Right lobe of liver (tissue), 6 donors: ENCODE results near the gene TSEN34. TPM values are rescaled to one million over a fixed set of nuclear protein-coding genes. Genes with fewer than 3 reads are reported as not detected.
A peak's percentile ranks its signal among the peaks of the same experiment; 100 is the strongest.
"Not testable (repeated sequence)": the region's sequence is repeated elsewhere in the genome, so short reads cannot be mapped to it uniquely, and the experiment has no call there.

ENCODE experiments used
- ATAC-seq, 4 donors: fragments of 200-7000 bp; cut with Tn5 transposase; one replicate each; pipeline ENCODE4 v1.9.1; 2020; ENCODE audit warnings: mild to moderate bottlenecking in 4 of 4, moderate library complexity in 4 of 4
- DNase-seq, 3 donors: peaks; one replicate each; pipeline ENCODE4 v3.0.0-alpha.2; 2020
- H3K27ac ChIP-seq, 3 donors: fragments of 200-600 bp; one replicate each; pipeline ENCODE4 v1.8.0; 2022
- H3K27me3 ChIP-seq, 2 donors: fragments of 200-600 bp; one replicate each; pipeline ENCODE4 v1.8.0; 2022
- H3K36me3 ChIP-seq, 4 donors: fragments of 200-600 bp; sonication (generic) in 1 of 4; one replicate each; pipeline versions ENCODE4 v1.5.1 to v1.8.0; 2017 to 2022; ENCODE audit warnings: control low read depth in 1 of 4
- H3K4me1 ChIP-seq, 4 donors: fragments of 200-600 bp; sonication (generic) in 1 of 4; one replicate each; pipeline versions ENCODE4 v1.5.1 to v1.8.0; 2017 to 2022; ENCODE audit warnings: control low read depth in 1 of 4
- H3K4me3 ChIP-seq, 3 donors: fragments of 200-600 bp; one replicate each; pipeline ENCODE4 v1.8.0; 2022
- H3K9me3 ChIP-seq, 4 donors: fragments of 200-600 bp; sonication (generic) in 1 of 4; one replicate each; pipeline versions ENCODE4 v1.5.1 to v1.8.0; 2017 to 2022; ENCODE audit warnings: control low read depth in 1 of 4
- CTCF ChIP-seq, 4 donors: fragments of 200-600 bp in 3 of 4; fragments of 450-650 bp in 1 of 4; IDR thresholded peaks; one replicate each; pipeline versions ENCODE4 v1.5.1 to v1.8.0; 2016 to 2022; ENCODE audit warnings: antibody characterized with exemption in 4 of 4, mild to moderate bottlenecking in 2 of 4
- POLR2A ChIP-seq: fragments of 450-650 bp; IDR thresholded peaks from one replicate; pipeline ENCODE4 v1.6.1; 2017; ENCODE audit warnings: antibody characterized with exemption, mild to moderate bottlenecking
- WGBS: methylation state at CpG from one replicate; pipeline ENCODE4 v1.1.6; 2018; ENCODE audit warnings: low coverage, low lambda C conversion rate; ENCODE audit not compliant: insufficient coverage; ENCODE audit errors: missing lambda C conversion rate; 5-methylcytosine and 5-hydroxymethylcytosine counted together
- intact Hi-C, 2 donors: fragments of 100-400 bp; cut with DNase I; formaldehyde crosslinking; loops; one replicate each; pipeline versions ENCODE4 v1.11.2 to v1.14.1; 2022
- total RNA-seq, 6 experiments: library from RNA; depleted of rRNA in 2 of 6; stranded (reverse); fragments of >200 nt in 2 of 6; fragmentation: NEBNext Ultra II Directional in 3 of 6; extraction: Animal tissue kit (Norgen Biotek cat#: 25700) in 3 of 6; gene quantifications; one replicate each; pipeline versions ENCODE4 v1.1.0 to v1.2.4, GENCODE V29; 2016 to 2023
- donor health status: DM: no; HTN: yes; CAD: no.
- donor health status: DM: no; HTN: no; CAD: no.
- donor health status: DM: no; HTN: no; CAD: no.
- donor health status: DM: no; HTN: yes; CAD: no.
- donor health status: DM: no; HTN: yes; CAD: no.

TSEN34 gene
- total RNA-seq, 6 experiments from 2014 or later = 11.8 to 31.9 (median 17.9) TPM

DNA sequence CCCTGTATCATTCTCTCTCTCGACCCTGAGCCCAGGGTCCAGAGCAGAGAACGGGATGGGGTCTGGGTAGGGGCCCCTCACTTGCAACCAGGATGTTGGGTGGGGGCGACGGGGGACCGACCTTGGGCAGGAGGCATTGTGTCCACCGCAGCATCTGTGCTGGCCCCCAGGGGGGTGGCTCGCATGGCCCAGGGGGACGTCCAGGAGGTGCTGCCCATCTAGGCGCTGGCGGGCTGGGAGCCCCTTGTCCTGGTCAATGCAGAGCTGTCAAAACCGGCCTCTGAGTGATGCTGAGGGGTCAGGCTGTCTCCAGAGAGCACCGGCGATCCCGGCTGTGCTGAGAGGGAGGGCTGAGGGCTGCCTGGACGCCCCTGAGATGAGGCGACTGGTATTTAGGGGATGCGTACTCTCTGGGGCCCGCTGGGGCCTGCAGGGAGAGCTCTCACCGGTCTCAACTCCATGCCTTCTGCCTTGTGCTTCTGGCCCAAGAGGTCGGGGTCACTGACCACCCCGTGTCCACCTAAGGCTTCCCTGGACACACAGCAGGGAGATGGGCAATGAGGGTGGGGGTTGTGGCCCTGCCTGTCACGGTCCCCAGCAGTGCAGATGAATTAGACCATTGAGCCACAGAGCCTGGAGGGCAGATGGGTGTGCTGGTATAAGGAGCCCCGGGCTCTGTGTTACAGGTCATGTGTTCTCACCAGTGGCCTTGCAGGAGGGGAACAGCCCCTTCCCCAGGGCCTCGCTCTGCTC is 18.1 kb downstream of the TSEN34 start:
- peak; percentile 45 to 65 (median 65) for DNase-seq
- intact Hi-C loops = no loop called here

DNA sequence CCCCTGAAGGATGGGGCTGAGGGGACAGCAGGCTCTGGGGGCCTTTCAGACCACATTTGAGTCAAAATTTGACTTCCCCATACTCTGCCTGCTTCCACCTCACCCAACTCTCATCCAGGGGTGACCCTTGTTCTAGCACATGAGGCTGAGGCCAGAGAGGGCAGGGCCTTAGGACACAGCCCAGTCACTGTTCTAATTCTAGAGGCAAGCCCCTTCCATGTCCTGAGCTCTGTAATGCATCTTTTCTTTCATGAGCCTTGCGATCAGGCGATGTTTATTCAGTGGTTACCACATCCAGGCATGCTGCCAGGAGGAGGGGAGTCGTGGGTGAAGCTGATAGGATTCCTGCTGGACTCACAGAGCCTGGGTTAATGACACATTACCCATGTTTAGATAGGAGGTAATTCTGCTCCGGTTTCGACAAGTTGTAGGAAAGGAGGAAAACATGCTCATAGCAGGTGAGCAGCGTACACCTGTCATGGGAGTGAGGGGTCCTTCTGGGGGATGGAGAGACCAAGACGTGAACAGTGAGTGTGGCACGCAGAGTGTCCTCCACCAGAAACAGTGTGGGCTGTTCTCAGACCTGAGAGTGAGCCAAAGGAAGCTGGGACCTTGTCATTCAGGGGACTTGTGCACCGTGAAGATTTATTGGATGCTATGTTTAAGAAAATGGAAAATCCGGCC is 18.8 kb downstream of the TSEN34 start:
- Histone ChIP-seq H3K4me3 (peak overlapping the region; percentile 17 to 53 (median 40)), H3K9me3 (no peaks in the 10 kb centered on the region), H3K36me3 (peaks cover 9 to 30% (median 19%) of the 10 kb centered on the region in 4 donors), H3K27me3 (no peaks in the 10 kb centered on the region), H3K4me1 (peaks cover 0 to 71% (median 34%) of the 10 kb centered on the region in 4 donors), H3K27ac (peak overlapping the region; percentile 86 to 98 (median 91))
- TF ChIP-seq CTCF (IDR thresholded peaks at IDR 0.05) = no peak
- TF ChIP-seq POLR2A = peak; percentile 54
- ATAC-seq (peak; percentile 67 to 83 (median 78)), DNase-seq (peak; percentile 92 to 98 (median 94))
- intact Hi-C loops = no loop called here
- 10% methylated on average over 10 of the region's 10 CpGs for WGBS

More for the DNA sequence above, 18.1 kb downstream of the TSEN34 start:
- peak; percentile 17 to 36 (median 28) for ATAC-seq
- Histone ChIP-seq H3K4me3 (no peak overlapping the region), H3K4me1 (peaks cover 0 to 78% (median 41%) of the 10 kb centered on the region in 4 donors), H3K36me3 (peaks cover 12 to 37% (median 25%) of the 10 kb centered on the region in 4 donors), H3K27ac (peak overlapping the region; percentile 86 to 98 (median 91)), H3K9me3 (no peaks in the 10 kb centered on the region), H3K27me3 (no peaks in the 10 kb centered on the region)
- TF ChIP-seq CTCF (IDR thresholded peaks at IDR 0.05) (no peak), POLR2A (no peak)
- 27% methylated on average over 3 of the region's 24 CpGs for WGBS

DNA sequence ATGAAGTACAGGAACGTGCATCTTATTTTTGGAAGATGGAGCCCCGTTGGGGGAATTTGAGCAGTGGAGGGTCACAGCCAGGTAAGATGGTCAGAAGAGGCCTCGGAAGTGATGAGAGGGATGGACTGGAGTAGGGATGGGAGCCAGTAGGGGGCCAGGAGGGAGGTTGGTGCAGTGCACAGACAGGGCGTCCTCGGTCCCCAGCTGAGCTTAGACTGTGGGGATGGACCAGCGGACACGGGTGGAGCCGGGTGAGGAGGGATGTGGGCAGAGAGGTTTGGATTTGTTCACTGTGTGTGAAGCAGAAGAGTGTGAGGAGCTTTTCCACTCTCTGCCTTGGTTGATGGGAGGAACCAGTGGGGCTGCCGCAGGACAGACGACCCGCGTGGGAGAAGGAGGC is 20.1 kb downstream of the TSEN34 start:
- DNase-seq (no peak), ATAC-seq (no peak)
- H3K9me3 ChIP-seq = no peaks in the 10 kb centered on the region
- intact Hi-C loops = no loop called here
- WGBS = 64% methylated on average over 4 of the region's 12 CpGs
- H3K27ac ChIP-seq = peak overlapping the region; percentile 86 to 98 (median 91)
- peak overlapping the region in 2 of 3 donors; percentile 40 to 53 for H3K4me3 ChIP-seq
- TF ChIP-seq CTCF (IDR thresholded peaks at IDR 0.05) (no peak), POLR2A (no peak)
- peaks cover 0 to 58% (median 28%) of the 10 kb centered on the region in 4 donors for H3K4me1 ChIP-seq
- H3K36me3 ChIP-seq = peaks cover 0 to 17% (median 12%) of the 10 kb centered on the region in 4 donors
- no peaks in the 10 kb centered on the region for H3K27me3 ChIP-seq

GRCh38 chr19:54214217-54214616 is 23.1 kb downstream of the TSEN34 start:
- H3K4me3 ChIP-seq, H3K9me3 ChIP-seq, H3K36me3 ChIP-seq, H3K27ac ChIP-seq, H3K27me3 ChIP-seq, intact Hi-C loops, DNase-seq, ATAC-seq: not testable (repeated sequence)
- 33% methylated on average over 3 of the region's 5 CpGs for WGBS
- peaks cover 0 to 28% (median 10%) of the 10 kb centered on the region in 4 donors for H3K4me1 ChIP-seq

DNA sequence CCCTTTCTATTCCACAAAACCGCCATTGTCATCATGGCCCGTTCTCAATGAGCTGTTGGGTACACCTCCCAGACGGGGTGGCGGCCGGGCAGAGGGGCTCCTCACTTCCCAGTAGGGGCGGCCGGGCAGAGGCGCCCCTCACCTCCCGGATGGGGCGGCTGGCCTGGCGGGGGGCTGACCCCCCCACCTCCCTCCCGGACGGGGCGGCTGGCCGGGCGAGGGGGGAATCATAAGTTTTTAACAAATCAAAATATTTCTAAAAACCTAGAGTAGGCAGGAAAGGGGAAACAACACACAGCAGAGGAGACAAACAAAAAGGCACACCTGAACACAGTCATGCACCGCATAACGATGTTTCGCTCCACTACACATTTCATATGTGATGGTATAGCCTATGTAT is 23.6 kb downstream of the TSEN34 start:
- peaks cover 0 to 23% (median 7%) of the 10 kb centered on the region in 4 donors for H3K4me1 ChIP-seq
- H3K9me3 ChIP-seq, H3K4me3 ChIP-seq, intact Hi-C loops, DNase-seq, ATAC-seq, H3K27ac ChIP-seq, H3K36me3 ChIP-seq, H3K27me3 ChIP-seq: not testable (repeated sequence)
- 92% methylated on average over 12 of the region's 19 CpGs for WGBS
